Pancreas (tissue), 10 donors: ENCODE measurements around the gene ANKRD66. TPM values are rescaled to one million over a fixed set of nuclear protein-coding genes. Genes with fewer than 3 reads are reported as not detected.
"Not testable (repeated sequence)": the region's sequence is repeated elsewhere in the genome, so short reads cannot be mapped to it uniquely, and the experiment has no call there.

Experiments
- ATAC-seq, 4 donors: fragments of 200-7000 bp; cut with Tn5 transposase; one replicate each; pipeline versions ENCODE4 v1.8.0 to v1.9.1; 2020; ENCODE audit warnings: mild to moderate bottlenecking in 4 of 4, moderate library complexity in 4 of 4
- DNase-seq, 6 donors: peaks; one replicate each; pipeline ENCODE4 v3.0.0-alpha.2; 2020
- FAIRE-seq: peaks from 2 replicates; lab custom pipeline; 2012; peaks lifted over from hg19 to GRCh38; lab: Jason Lieb, UNC
- H3K27ac ChIP-seq, 4 donors: fragments of 200-600 bp; sonication (generic); 1 replicate in 3 of 4; 2 replicates in 1 of 4; pipeline versions ENCODE4 v1.5.0 to v1.8.0; 2020
- H3K27me3 ChIP-seq, 4 donors: fragments of 200-600 bp; one replicate each; pipeline ENCODE4 v1.8.0; 2021
- H3K36me3 ChIP-seq, 3 donors: fragments of 200-600 bp; sonication (generic) in 1 of 3; one replicate each; pipeline versions ENCODE4 v1.5.0 to v1.8.0; 2020 to 2021
- H3K4me1 ChIP-seq, 3 donors: fragments of 200-600 bp; one replicate each; pipeline ENCODE4 v1.8.0; 2021
- H3K4me3 ChIP-seq, 4 donors: fragments of 200-600 bp; sonication (generic) in 2 of 4; one replicate each; pipeline versions ENCODE4 v1.5.0 to v1.8.0; 2020 to 2021
- H3K9me3 ChIP-seq, 4 donors: fragments of 200-600 bp; one replicate each; pipeline ENCODE4 v1.8.0; 2021
- WGBS, 2 donors: extraction: QIAGEN DNeasy Blood & Tissue Kit; methylation state at CpG; one replicate each; pipeline ENCODE4 v1.1.7; 2013; 5-methylcytosine and 5-hydroxymethylcytosine counted together
- intact Hi-C, 3 donors: fragments of 100-400 bp; cut with DNase I; formaldehyde crosslinking; loops; one replicate each; pipeline versions ENCODE4 v1.11.1 to v1.14.2; 2022
- polyA plus RNA-seq, 2 donors: library from polyadenylated mRNA; stranded (reverse); fragments of 200-250 nt; gene quantifications; one replicate each; pipeline ENCODE4 v1.2.3, GENCODE V29; 2013
- total RNA-seq, 6 donors: library from RNA; stranded (reverse); fragmentation: NEBNext Ultra II Directional in 4 of 6; extraction: Animal tissue kit (Norgen Biotek cat#: 25700) in 4 of 6; gene quantifications; one replicate each; pipeline versions ENCODE4 v1.2.1 to v1.2.4, GENCODE V29; 2021 to 2023
- TF ChIP-seq, protein P1 (sequence below), 4 donors: fragments of 200-600 bp; sonication (generic) in 3 of 4; IDR thresholded peaks; one replicate each; pipeline versions ENCODE4 v1.5.0 to v1.8.0; 2021; ENCODE audit warnings: antibody characterized with exemption in 4 of 4
- donor health status: healthy with polysubstance abuse.
- donor health status: DM: no; HTN: no; CAD: no; lungs with moderate emphysema.
- donor health status: DM: no; HTN: no; CAD: no.
- donor health status: control.
- donor health status: control.
- donor health status: Bipolar disorder and iron deficiency.
- donor health status: DM: yes; HTN: yes; CAD: no.
- donor health status: DM: no; HTN: no; CAD: no.
- donor health status: DM: no; HTN: no; CAD: no.
- donor health status: DM: yes; HTN: yes; CAD: no.

ANKRD66 gene
- total and polyA plus RNA-seq, 8 donors: not detected

DNA sequence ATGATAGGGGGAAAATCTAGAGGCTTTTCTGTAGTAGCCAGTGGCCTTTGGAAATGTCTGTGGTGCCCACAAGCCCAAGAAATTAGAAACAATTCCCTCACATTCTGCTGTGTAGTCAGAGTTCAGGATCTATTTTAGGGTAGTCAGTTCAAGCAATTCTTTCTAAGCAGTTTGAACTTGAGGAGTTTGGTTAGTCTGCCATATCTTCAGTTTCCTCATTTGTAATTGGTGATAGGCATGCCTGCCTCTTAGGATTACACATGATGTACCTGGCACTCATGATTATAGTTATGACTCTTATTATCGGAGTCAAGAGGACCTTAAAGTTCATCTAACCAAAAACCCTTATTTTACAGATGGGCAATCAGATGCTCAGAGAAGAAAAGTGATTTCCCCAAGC lies 25.3 kb downstream of the ANKRD66 start:
- peak in 2 of 4 donors; percentile 37 to 46 for ATAC-seq
- no peaks in the 10 kb centered on the region for H3K4me1 ChIP-seq
- H3K4me3 ChIP-seq: no peak overlapping the region
- 97 to 98% methylated on average over 1 of the region's 1 CpG for WGBS, 2 donors
- TF ChIP-seq, protein P1, sequence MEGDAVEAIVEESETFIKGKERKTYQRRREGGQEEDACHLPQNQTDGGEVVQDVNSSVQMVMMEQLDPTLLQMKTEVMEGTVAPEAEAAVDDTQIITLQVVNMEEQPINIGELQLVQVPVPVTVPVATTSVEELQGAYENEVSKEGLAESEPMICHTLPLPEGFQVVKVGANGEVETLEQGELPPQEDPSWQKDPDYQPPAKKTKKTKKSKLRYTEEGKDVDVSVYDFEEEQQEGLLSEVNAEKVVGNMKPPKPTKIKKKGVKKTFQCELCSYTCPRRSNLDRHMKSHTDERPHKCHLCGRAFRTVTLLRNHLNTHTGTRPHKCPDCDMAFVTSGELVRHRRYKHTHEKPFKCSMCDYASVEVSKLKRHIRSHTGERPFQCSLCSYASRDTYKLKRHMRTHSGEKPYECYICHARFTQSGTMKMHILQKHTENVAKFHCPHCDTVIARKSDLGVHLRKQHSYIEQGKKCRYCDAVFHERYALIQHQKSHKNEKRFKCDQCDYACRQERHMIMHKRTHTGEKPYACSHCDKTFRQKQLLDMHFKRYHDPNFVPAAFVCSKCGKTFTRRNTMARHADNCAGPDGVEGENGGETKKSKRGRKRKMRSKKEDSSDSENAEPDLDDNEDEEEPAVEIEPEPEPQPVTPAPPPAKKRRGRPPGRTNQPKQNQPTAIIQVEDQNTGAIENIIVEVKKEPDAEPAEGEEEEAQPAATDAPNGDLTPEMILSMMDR (IDR thresholded peaks at IDR 0.05): no peak
- FAIRE-seq: no peak
- no peaks in the 10 kb centered on the region for H3K27me3 ChIP-seq
- no peak for DNase-seq
- H3K9me3 ChIP-seq: no peaks in the 10 kb centered on the region
- H3K36me3 ChIP-seq: no peaks in the 10 kb centered on the region
- H3K27ac ChIP-seq: peak overlapping the region in 1 of 4 donors; percentile 27
- intact Hi-C loops: no loop called here

DNA sequence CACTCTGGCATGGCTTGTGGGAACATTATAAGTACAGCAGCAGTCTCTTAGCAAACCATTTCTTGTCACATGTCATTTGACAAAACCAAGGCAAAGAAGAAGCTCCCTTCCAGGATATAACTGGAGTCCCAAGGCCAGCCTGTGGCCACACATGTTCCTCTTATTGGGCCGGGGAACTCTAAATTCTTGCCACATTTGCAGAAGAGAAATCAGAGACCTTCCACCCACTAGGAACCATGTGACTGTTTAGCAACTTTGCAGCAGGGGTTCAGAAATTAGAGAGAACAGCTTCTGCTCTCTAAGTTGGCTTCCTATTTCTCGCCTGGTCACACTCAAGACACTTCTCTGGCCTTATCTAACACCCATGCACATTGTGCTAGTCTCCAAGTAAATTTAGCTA lies 26.0 kb downstream of the ANKRD66 start:
- no peak overlapping the region for H3K4me3 ChIP-seq
- no peaks in the 10 kb centered on the region for H3K27me3 ChIP-seq
- FAIRE-seq (no peak), ATAC-seq (peak in 3 of 4 donors; percentile 11 to 82 (median 81)), DNase-seq (peak in 1 of 6 donors; percentile 56)
- H3K36me3 ChIP-seq: no peaks in the 10 kb centered on the region
- peak overlapping the region in 1 of 4 donors; percentile 35 for H3K27ac ChIP-seq
- TF ChIP-seq, protein P1 (IDR thresholded peaks at IDR 0.05): no peak
- intact Hi-C loops: no loop called here
- no peaks in the 10 kb centered on the region for H3K4me1 ChIP-seq
- no peaks in the 10 kb centered on the region for H3K9me3 ChIP-seq
- 76 to 82% methylated on average over 2 of the region's 2 CpGs for WGBS, 2 donors

DNA sequence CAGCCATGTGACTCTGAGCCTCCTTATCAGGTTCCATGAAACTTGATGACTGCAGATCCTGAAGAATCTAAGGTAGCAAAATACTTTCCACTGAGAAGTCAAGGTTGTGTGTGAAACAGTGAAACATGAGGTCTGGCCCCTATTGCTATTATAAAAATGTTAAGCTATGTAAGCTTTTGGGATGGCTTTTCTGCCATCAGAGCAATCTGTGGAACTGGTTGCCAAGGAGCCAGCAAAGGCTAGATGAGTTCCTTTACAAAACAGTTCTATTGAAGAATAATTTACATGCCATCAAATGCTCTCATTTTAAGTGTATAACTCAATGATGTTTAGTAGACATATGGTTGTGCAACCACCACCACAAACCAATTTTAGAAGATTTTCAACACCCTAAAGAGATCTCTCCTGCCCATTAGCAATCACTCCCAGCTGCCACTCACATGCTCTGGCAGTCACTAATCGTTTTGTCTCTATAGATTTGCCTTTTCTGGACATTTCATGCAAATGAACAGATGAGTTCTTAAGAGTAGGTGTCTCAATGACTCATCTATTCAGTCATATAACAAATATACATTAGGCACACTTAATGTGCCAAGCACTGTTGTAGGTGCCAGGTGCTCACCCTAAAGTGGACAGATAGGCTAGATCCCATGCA lies 26.6 kb downstream of the ANKRD66 start:
- Histone ChIP-seq H3K4me1 (no peaks in the 10 kb centered on the region), H3K27ac (peak overlapping the region in 1 of 4 donors; percentile 35), H3K9me3 (no peaks in the 10 kb centered on the region), H3K36me3 (no peaks in the 10 kb centered on the region), H3K27me3 (no peaks in the 10 kb centered on the region), H3K4me3 (no peak overlapping the region)
- TF ChIP-seq, protein P1 (IDR thresholded peaks at IDR 0.05): no peak
- intact Hi-C loops: no loop called here
- no peak for FAIRE-seq
- no peak for DNase-seq
- WGBS, 2 donors: 59 to 63% methylated on average over 1 of the region's 1 CpG
- peak in 1 of 4 donors; percentile 13 for ATAC-seq

DNA sequence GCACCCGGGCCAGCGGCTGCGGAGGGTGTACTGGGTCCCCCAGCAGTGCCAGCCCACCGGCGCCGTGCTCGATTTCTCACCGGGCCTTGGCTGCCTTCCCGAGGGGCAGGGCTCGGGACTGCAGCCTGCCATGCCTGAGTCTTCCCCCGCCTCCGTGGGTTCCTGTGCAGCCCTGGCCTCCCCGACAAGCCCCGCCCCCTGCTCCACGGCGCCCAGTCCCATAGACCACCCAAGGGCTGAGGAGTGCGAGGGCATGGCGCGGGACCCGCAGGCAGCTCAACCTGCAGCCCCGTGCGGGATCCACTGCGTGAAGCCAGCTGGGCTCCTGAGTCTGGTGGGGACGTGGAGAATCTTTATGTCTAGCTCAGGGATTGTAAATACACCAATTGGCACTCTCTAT lies 28.0 kb downstream of the ANKRD66 start:
- DNase-seq: peak in 2 of 6 donors; percentile 22 to 67
- H3K4me3 ChIP-seq, H3K36me3 ChIP-seq, H3K9me3 ChIP-seq, ATAC-seq, H3K27me3 ChIP-seq, intact Hi-C loops, H3K27ac ChIP-seq, H3K4me1 ChIP-seq, FAIRE-seq: not testable (repeated sequence)
- 95 to 96% methylated on average over 16 to 24 of the region's 24 CpGs for WGBS, 2 donors

DNA sequence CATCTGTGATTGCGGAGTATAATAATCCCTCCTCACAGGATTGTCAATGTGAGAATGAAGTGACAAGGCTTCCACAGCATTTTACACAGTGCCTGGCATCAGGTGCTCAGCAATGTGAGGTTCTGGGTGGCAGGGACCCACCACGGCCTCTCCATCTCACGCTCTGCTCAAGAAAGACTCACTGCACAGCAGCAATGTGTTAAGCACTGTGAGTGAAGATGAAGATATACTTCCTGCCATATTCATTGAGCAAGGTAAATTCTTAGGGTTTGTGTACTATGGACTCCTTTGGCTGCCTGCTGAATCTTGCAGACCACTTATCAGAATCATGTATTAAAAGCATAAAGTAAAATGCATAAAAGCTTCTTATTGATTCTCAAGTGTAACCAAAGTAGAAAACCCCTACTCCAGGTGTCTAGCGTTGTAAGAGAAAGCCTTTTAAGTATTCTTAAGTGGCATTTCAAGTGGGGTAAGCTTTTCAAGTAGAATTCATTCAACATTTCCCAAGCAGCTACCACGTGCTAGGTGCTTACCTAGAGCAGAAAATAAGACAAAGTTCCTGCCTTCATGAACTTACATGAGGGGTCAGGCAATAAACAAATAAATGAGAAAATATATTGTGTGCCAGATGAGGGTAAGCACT lies 29.5 kb downstream of the ANKRD66 start:
- no peaks in the 10 kb centered on the region for H3K36me3 ChIP-seq
- H3K27me3 ChIP-seq: no peaks in the 10 kb centered on the region
- TF ChIP-seq, protein P1 (IDR thresholded peaks at IDR 0.05): no peak
- ATAC-seq (no peak), FAIRE-seq (no peak), DNase-seq (no peak)
- intact Hi-C loops: no loop called here
- H3K4me3 ChIP-seq: no peak overlapping the region
- H3K9me3 ChIP-seq: no peaks in the 10 kb centered on the region
- H3K4me1 ChIP-seq: no peaks in the 10 kb centered on the region
- H3K27ac ChIP-seq: no peak overlapping the region
- 90 to 96% methylated on average over 5 of the region's 5 CpGs for WGBS, 2 donors
